Endothelial cell of umbilical vein (primary cell): ENCODE results near the gene DAPL1. TPM values are rescaled to one million over a fixed set of nuclear protein-coding genes. Genes with fewer than 3 reads are reported as not detected.
A peak's percentile ranks its signal among the peaks of the same experiment; 100 is the strongest.

Experiments
- BruUV-seq: library from RNA; stranded (reverse); fragments of 400-500 nt; replicated peaks from 2 replicates; lab custom pipeline; 2021; lab: Mats Ljungman, UMichigan
- CTCF ChIA-PET: fragments of 300-600, 350-600 bp; sonication (Branson Sonifier 250); formaldehyde crosslinking; loops from one replicate; lab custom pipeline; 2021; ENCODE audit warnings: antibody characterized with exemption, inconsistent platforms; lab: Charles Lee
- POLR2A ChIA-PET: fragments of 300-600, 350-600 bp; sonication (Branson Sonifier 250); formaldehyde crosslinking; loops from one replicate; lab custom pipeline; 2021; ENCODE audit warnings: antibody characterized with exemption, inconsistent platforms; lab: Charles Lee
- DNase-seq: peaks from one replicate; pipeline ENCODE4 v3.0.0-alpha.2; 2011; ENCODE audit warnings: low read depth, low spot score
- FAIRE-seq: peaks from 2 replicates; lab custom pipeline; 2011; peaks lifted over from hg19 to GRCh38; lab: Jason Lieb, UNC
- H2AFZ ChIP-seq: 2 replicates; pipeline ENCODE4 v1.6.0; 2012; ENCODE audit warnings: low read depth, low read length, control low read depth, inconsistent platforms
- H3K27ac ChIP-seq: 2 replicates; pipeline ENCODE4 v1.5.1; 2011; ENCODE audit warnings: low read depth, mild to moderate bottlenecking, control low read depth, low read length, moderate library complexity; ENCODE audit not compliant: insufficient read depth
- H3K27me3 ChIP-seq, 2 experiments: 2 replicates each; pipeline versions ENCODE4 v1.6.0 to v1.6.1; 2011; ENCODE audit warnings: low read length in 2 of 2, mixed read lengths in 1 of 2; ENCODE audit not compliant: control insufficient read depth in 2 of 2, insufficient read depth in 2 of 2
- H3K36me3 ChIP-seq, 2 experiments: 2 replicates in 1 of 2; 3 replicates in 1 of 2; pipeline ENCODE4 v1.5.1; 2011; ENCODE audit warnings: low read length in 2 of 2, mild to moderate bottlenecking in 1 of 2, moderate library complexity in 1 of 2; ENCODE audit not compliant: control insufficient read depth in 2 of 2, insufficient read depth in 2 of 2; ENCODE audit errors: extremely low read depth in 1 of 2
- H3K4me1 ChIP-seq: 3 replicates; pipeline ENCODE4 v1.5.1; 2011; ENCODE audit warnings: mild to moderate bottlenecking, low read length; ENCODE audit not compliant: control insufficient read depth, insufficient read depth; ENCODE audit errors: extremely low read depth
- H3K4me2 ChIP-seq: 2 replicates; pipeline ENCODE4 v1.6.1; 2011; ENCODE audit warnings: low read length, control low read depth, mixed read lengths; ENCODE audit not compliant: insufficient read depth
- H3K4me3 ChIP-seq, 3 experiments: fragments of 200-600 bp in 1 of 3; sonication (generic), shearing (Covaris generic) in 1 of 3; replicated peaks in 1 of 3; 2 replicates each; pipeline ENCODE4 v1.5.1; 2011 to 2016; ENCODE audit warnings: control low read depth in 3 of 3, low read length in 3 of 3, mild to moderate bottlenecking in 2 of 3, inconsistent platforms in 1 of 3, low read depth in 1 of 3, moderate library complexity in 1 of 3; ENCODE audit not compliant: insufficient read depth in 1 of 3
- H3K79me2 ChIP-seq: 2 replicates; pipeline ENCODE4 v1.6.0; 2012; ENCODE audit warnings: low read length, inconsistent platforms; ENCODE audit not compliant: control insufficient read depth, insufficient read depth
- H3K9ac ChIP-seq: replicated peaks from 2 replicates; pipeline ENCODE3; 2011; ENCODE audit warnings: low read length, control low read depth; ENCODE audit not compliant: insufficient read depth; ENCODE audit errors: extremely low read depth
- H3K9me1 ChIP-seq: replicated peaks from 3 replicates; pipeline ENCODE4 v1.6.0; 2011; ENCODE audit warnings: mild to moderate bottlenecking, low read length; ENCODE audit not compliant: control insufficient read depth, insufficient read depth; ENCODE audit errors: extremely low read depth
- H3K9me3 ChIP-seq: replicated peaks from 2 replicates; pipeline ENCODE4 v1.5.1; 2012; ENCODE audit warnings: low read length, inconsistent platforms; ENCODE audit not compliant: control insufficient read depth, insufficient read depth
- H4K20me1 ChIP-seq: replicated peaks from 2 replicates; pipeline ENCODE3; 2011; ENCODE audit warnings: mild to moderate bottlenecking, low read length; ENCODE audit not compliant: control insufficient read depth, insufficient read depth; ENCODE audit errors: extremely low read depth
- CTCF ChIP-seq, 2 donors: IDR thresholded peaks; 1 replicate in 1 of 2; 2 replicates in 1 of 2; pipeline ENCODE4 v1.5.1; 2011; ENCODE audit warnings: low read length in 2 of 2, mild to moderate bottlenecking in 2 of 2, moderate library complexity in 2 of 2, control low read depth in 1 of 2, inconsistent platforms in 1 of 2, low read depth in 1 of 2; ENCODE audit not compliant: insufficient read depth in 1 of 2; ENCODE audit errors: extremely low read depth in 1 of 2
- EZH2 ChIP-seq: IDR thresholded peaks from 2 replicates; pipeline ENCODE4 v1.6.1; 2012; ENCODE audit warnings: borderline replicate concordance, low read depth, mild to moderate bottlenecking, moderate library complexity, low read length, inconsistent platforms; ENCODE audit not compliant: severe bottlenecking
- FOS ChIP-seq: IDR thresholded peaks from 2 replicates; pipeline ENCODE4 v1.6.1; 2011; ENCODE audit warnings: mild to moderate bottlenecking, low read length, moderate library complexity, borderline replicate concordance; ENCODE audit not compliant: insufficient read depth
- GATA2 ChIP-seq: IDR thresholded peaks from 2 replicates; pipeline ENCODE4 v1.7.0; 2011; ENCODE audit warnings: low read depth, mild to moderate bottlenecking, moderate library complexity, mixed read lengths, low read length; ENCODE audit not compliant: insufficient read length, insufficient read depth
- JUN ChIP-seq: IDR thresholded peaks from 2 replicates; pipeline ENCODE4 v1.6.1; 2011; ENCODE audit warnings: borderline replicate concordance, low read depth; ENCODE audit not compliant: insufficient read length, insufficient read depth
- MAX ChIP-seq: IDR thresholded peaks from 2 replicates; pipeline ENCODE4 v1.6.1; 2011; ENCODE audit not compliant: insufficient read depth, insufficient read length
- MYC ChIP-seq: IDR thresholded peaks from one replicate; pipeline ENCODE4 v1.6.1; 2011; ENCODE audit warnings: mild to moderate bottlenecking, low read depth, low read length
- POLR2A ChIP-seq: IDR thresholded peaks from 2 replicates; pipeline ENCODE4 v1.6.1; 2012; ENCODE audit warnings: low read depth, mild to moderate bottlenecking, control low read depth, low read length
- POLR2AphosphoS5 ChIP-seq: IDR thresholded peaks from 2 replicates; pipeline ENCODE4 v1.6.1; 2012; ENCODE audit warnings: low read depth, mild to moderate bottlenecking, control low read depth, low read length, moderate library complexity; ENCODE audit not compliant: insufficient read depth
- dilution Hi-C: fragments of 300-500 bp; cut with MboI; formaldehyde crosslinking; loops from one replicate; pipeline ENCODE4 v1.15.0; 2019; ENCODE audit warnings: low sequenced_read_pairs; ENCODE audit not compliant: extremely low pct_ligation_motif_present
- intact Hi-C: fragments of 100-400 bp; cut with micrococcal nuclease; formaldehyde crosslinking; loops from one replicate; pipeline ENCODE4 v1.10.0; 2022
- polyA plus RNA-seq, 4 experiments: library from polyadenylated mRNA; depleted of rRNA in 3 of 4; stranded (reverse) in 3 of 4; unstranded in 1 of 4; fragments of >200 nt; gene quantifications; 2 replicates each; pipeline versions ENCODE4 v1.2.1 to v1.2.3, GENCODE V29; 2011 to 2012; ENCODE audit warnings: missing spikeins in 1 of 4
- total RNA-seq: library from RNA; stranded (reverse); gene quantifications from 2 replicates; pipeline ENCODE4 v1.2.3, GENCODE V29; 2021

DAPL1 gene
- total and polyA plus RNA-seq, 2 donors (not counting 3 experiments of a cell fraction or from before 2014, with no cell fraction given), result not detected

- no peak for TF ChIP-seq POLR2A
- no peak for TF ChIP-seq EZH2
- TF ChIP-seq GATA2, result no peak
- no peak for TF ChIP-seq MYC
- no peak for TF ChIP-seq POLR2AphosphoS5
- TF ChIP-seq CTCF (IDR thresholded peaks at IDR 0.05; ENCODE audit: extremely low read depth in 1 of 2, insufficient read depth in 1 of 2, low read depth in 1 of 2, low read length in 2 of 2), result no peak
- DNase-seq (peak; percentile 74), FAIRE-seq (no peak)
- no peak overlapping the region for H3K4me3 ChIP-seq
- H2AFZ ChIP-seq, result no peak overlapping the region
- H3K27me3 ChIP-seq, result peaks cover 3 to 11% of the 10 kb centered on the region in 2 experiments
- peaks cover 8% of the 10 kb centered on the region for H3K4me1 ChIP-seq
- H3K4me2 ChIP-seq, result no peak overlapping the region
- no peaks in the 10 kb centered on the region for H3K79me2 ChIP-seq
- no peaks in the 10 kb centered on the region for H3K9me3 ChIP-seq
- H3K27ac ChIP-seq, result no peak overlapping the region
- CTCF ChIA-PET, result interaction anchor here (1.0 kb wide), 1 partner anchor 818 kb away, joined by 4 read pairs; no protein-coding TSS in a partner anchor
- intact Hi-C loops, result no loop called here
- H4K20me1 ChIP-seq, result no peaks in the 10 kb centered on the region
- no peaks in the 10 kb centered on the region for H3K9me1 ChIP-seq
- POLR2A ChIA-PET, result interaction anchor here (0.6 kb wide), 1 partner anchor 1141 kb away, joined by 4 read pairs; no protein-coding TSS in a partner anchor
- dilution Hi-C loops, result no loop called here
- H3K9ac ChIP-seq, result no peak overlapping the region
- BruUV-seq, result no TSS peak
- H3K36me3 ChIP-seq, result no peaks in the 10 kb centered on the region
Observed at GRCh38 chr2:158841850-158842249, 46.7 kb downstream of the DAPL1 start.

- Histone ChIP-seq H3K9ac (no peak overlapping the region), H3K27me3 (peaks cover 0 to 11% of the 10 kb centered on the region in 2 experiments), H3K79me2 (no peaks in the 10 kb centered on the region), H3K4me3 (no peak overlapping the region), H3K4me2 (peak overlapping the region; percentile 8), H3K36me3 (no peaks in the 10 kb centered on the region), H2AFZ (no peak overlapping the region), H3K9me1 (no peaks in the 10 kb centered on the region), H3K4me1 (peaks cover 8% of the 10 kb centered on the region), H3K27ac (no peak overlapping the region), H3K9me3 (no peaks in the 10 kb centered on the region), H4K20me1 (no peaks in the 10 kb centered on the region)
- DNase-seq (no peak), FAIRE-seq (no peak)
- dilution Hi-C loops, result no loop called here
- intact Hi-C loops, result no loop called here
- CTCF ChIA-PET, result no interaction called here
- TF ChIP-seq MYC (no peak), EZH2 (no peak), GATA2 (no peak), JUN (no peak), CTCF (IDR thresholded peaks at IDR 0.05; ENCODE audit: extremely low read depth in 1 of 2, insufficient read depth in 1 of 2, low read depth in 1 of 2, low read length in 2 of 2) (no peak), MAX (no peak), POLR2AphosphoS5 (no peak), FOS (no peak), POLR2A (no peak)
- no TSS peak for BruUV-seq
- POLR2A ChIA-PET, result no interaction called here
Observed at GRCh38 chr2:158845444-158845843, 50.3 kb downstream of the DAPL1 start.
